Measurements from ENCODE around the gene EYS.

Gene EYS

DNA sequence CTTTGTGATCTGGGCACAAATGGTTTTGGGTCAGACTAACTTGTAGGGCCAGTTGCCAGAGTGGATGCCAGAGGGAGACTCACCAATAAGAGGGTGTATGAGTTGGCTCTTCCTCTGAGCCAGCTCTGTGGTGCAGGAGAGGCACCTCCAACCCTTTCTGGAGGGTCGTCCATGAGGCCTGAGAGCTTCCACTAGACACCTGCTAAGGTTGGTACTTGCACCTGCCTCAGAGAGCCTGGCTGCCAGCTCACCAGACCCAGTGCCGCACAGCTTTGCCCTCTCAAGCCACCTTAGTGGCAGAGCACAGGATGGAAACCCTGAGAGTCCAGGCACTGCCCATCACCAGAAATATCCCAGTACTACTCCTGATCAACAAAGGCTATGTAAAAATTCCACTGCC, 504.3 kb downstream of the EYS start:
- DNase-seq (ENCODE audit: low read depth) = no peak

DNA sequence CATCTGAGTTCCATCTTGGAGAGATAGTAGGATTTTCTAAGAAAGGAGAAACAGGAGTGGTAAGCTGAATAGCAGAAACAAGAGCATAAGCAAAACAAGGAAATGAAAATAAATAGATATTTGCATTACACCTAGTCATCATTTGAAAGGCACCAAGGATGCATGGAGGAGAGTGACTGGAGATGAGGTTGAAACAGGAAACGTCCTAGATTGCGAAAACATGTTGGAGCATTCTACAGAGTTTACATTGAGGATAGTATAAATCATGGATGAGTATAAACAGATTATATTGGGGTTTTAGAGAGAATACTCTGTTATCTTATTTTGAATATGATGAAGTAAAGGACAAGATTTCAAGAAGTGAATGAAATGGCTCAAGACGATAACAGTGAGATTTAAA, 507.3 kb downstream of the EYS start:
- no peak for DNase-seq (ENCODE audit: low read depth)

DNA sequence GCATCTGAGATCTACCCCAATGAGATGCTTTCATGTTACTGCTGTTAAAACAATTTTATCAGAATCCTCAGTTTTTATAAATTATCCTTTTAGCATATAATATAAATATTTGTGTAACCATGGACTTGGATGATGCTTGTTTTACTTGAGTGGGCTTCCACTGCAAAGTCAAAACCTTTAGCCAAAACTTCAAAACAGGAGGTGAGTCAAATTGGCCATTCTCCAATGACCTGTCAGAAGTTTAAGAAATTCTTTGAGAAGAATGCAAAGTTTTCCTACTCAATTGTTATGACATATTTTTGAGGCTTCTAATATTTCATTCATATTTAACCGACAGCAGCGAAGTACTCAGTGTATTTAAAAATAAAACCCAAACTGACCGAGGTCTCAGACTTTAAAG, 507.9 kb downstream of the EYS start:
- DNase-seq (ENCODE audit: low read depth) = no peak

DNA sequence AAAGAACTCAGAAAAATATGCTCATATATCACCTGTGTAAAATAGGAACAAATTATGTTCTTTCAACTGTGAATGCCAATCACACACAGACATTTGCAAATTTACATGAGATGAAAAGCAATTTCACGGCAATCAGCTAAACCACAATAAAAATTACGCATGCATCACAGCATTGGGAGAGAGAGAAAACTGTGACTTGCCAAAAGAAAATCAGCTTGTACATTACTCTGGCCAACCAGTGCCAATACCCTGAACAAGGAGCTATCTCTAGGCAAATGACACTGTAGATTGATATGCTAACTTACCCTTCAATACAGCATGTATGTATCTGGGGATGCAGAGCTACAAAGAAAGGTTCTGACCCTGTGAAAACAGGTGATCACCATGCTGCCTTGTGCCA, 515.6 kb downstream of the EYS start:
- no peak for DNase-seq (ENCODE audit: low read depth)

DNA sequence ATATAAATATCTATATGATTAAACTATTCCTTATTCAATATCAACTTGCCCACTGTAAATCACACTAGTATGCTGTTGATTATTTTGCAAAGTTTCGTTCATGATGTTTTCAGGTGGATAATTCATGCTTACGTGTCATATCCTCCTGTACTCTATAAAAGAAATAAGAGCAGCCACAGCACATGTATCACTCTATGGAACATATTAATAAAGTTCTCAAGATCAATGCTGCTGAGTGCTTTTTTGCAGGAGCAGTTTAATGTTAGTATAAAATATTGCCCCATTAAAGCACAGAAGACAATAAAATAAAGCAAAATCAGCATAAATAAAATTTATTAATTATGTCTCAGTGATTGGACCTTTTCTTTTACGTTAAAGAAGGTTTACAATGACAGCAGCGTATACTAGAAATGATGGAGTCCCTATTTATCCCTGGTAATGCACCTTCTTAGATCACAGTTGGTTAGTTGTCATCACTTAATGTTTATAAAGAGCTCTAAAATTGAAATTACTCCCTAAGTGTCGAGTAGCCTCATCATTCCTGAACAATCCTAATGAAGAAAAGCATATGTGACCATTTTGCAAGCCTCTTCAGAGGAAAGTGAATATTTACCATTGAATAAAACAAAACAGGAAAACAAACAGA, 517.7 kb downstream of the EYS start:
- DNase-seq (ENCODE audit: low read depth) = no peak

DNA sequence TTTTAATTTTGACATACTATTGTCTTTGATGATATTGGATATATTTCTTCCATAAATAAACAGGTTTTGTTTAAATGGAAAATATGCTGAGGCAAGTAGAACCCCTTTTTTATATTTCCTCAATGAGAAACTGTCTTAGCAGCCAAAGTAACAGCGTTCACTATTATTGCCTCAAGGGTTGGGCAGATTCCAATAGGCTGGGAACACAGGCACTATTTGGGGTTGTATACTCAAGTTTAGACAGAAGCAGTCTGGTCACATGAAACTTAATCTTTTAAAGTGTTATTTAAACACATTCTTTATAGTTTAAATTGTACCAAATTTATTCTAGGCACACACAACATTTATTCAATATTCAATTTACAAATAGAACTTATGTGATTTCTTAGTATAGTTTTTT, 520.2 kb downstream of the EYS start:
- DNase-seq (ENCODE audit: low read depth) = no peak

DNA sequence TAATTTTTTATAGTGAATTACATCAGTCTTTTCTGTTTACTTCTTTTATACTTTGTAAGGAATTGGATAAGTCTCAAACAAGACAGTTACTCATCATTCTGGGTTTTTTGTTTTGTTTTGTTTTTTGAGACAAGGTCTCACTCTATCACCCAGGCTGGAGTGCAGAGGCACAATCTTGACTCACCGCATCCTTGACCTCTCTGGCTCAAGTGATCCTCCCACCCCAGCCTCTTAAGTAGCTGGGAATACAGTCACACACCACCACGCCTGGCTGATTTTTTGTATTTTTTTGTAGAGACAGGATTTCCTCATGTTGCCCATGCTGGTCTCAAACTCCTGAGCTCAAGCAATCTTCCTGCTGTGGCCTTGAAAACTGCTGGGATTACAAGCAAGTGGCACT, 524.3 kb downstream of the EYS start:
- DNase-seq (ENCODE audit: low read depth) = no peak

DNA sequence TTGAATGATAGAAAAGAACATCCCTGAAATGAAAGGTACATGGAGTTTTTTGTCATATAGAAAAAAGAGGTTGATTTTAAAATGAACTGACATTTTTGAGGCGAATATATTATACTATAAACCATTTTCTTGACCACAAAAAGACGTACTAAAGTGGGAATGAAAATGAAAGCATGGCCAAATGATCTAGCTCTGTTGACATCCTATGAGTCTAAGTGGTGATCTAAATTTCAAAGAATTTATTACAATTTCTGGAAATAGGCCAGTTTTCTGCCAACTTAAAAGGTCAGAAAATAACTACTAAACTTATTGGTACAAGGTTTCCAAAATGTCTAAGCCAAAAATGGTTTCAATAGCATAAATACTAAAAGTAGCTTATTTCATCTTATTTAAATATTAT, 536.8 kb downstream of the EYS start:
- no peak for DNase-seq (ENCODE audit: low read depth)

DNA sequence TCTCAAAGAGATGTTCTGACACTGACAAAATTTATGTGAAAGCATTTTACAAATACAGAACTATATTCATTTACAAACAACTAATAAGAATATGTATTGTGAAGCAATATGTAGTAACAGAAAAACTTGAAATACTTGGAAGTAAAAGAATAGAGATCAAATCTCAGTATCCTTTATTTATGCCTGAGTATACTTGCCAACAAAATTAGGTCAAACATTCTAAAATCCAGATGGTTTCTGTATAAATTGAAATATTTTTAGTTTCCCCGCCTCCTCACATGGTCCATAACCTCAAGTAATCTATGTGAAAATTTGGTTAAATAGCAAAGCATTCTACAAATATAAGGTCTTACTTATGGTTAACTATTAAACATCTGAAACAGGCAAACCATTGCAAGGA, 545.4 kb downstream of the EYS start:
- no peak for DNase-seq (ENCODE audit: low read depth)

DNA sequence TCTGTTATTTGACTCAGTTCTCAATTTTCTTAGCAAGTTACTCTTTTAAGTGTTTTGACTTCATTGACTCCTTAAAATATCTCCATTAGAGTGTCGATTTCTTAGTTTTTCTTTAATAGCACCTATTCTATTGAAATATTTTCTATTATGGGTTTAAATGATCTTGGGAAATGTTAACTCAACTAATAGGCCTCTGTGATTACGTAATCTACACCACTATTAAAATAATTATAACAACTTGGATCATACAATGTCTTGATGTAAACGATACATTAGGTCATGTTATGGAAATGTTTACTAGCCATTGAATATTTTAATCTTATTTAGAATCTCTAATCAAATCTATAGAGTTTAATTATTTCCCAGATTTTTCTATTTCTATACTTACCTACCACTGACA, 550.0 kb downstream of the EYS start:
- DNase-seq (ENCODE audit: low read depth) = no peak

DNA sequence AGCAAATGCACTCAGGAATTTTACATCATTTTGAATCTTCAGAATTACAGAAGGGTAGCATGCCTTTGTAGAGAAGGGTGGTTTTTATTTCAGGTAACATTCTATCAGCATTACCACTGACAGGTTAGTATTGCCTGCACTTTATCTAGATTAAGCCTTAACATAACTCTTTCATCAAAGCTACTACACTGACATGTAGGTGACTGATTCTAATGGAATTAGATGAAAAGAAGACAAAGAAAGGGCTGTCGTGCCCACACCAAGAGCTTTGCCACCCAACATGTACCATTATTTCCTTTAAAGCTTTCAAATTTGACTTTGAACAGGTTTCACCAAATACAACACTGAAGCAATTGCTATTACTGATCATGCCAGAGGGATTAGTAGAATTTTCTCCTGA, 551.9 kb downstream of the EYS start:
- DNase-seq (ENCODE audit: low read depth) = no peak

DNA sequence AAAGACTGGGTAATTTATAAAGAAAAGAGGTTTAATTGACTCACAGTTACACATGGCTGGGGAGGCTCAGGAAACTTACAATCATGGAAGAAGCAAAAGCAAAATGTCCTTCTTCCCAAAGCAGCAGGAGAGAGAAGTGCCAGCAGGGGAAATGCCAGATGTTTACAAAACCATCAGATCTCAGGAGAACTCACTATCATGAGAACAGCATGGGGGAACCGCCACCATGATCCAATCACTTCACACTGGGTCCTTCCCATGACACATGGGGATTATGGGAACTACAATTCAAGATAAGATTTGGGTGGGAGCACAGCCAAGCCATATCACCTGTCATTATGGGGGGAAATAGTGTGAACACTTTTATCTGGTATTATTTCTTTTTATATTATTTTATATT, 557.2 kb downstream of the EYS start:
- DNase-seq (ENCODE audit: low read depth) = no peak

DNA sequence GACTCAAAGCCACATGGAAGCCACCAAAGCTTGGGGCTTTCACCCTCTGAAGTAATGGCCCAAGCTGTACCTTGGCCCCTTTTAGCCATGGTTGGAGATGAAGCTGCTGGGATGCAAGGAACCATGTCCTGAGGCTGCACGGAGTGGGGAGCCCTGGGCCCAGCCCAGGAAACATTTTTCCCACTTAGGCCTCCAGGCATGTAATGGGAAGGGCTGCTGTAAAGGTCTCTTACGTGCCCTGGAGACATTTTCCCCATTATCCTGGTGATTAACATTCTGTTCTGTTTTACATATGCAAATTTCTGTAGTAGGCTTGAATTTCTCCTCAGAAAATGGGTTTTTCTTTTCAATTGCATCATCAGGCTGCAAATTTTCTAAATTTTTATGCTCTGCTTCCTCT, 558.2 kb downstream of the EYS start:
- DNase-seq (ENCODE audit: low read depth) = no peak

DNA sequence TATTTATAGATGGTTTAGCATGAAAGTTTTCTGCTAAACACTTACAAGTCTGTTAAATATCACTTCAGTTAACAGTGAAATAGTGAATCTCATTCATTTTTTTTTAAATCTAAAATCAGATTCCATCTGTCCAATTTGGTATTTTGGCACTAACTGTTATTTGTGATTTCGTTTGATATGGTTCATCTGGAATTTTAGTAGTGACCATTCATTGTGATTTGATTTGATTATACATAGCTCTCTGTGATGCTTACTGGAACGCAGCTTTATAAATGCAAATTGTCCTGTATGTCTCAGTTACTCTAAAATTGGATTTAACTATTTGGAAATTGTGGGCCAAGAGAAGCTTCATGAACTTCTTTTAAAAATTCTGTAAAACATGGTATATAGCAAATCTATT, 571.5 kb downstream of the EYS start:
- DNase-seq (ENCODE audit: low read depth) = no peak

DNA sequence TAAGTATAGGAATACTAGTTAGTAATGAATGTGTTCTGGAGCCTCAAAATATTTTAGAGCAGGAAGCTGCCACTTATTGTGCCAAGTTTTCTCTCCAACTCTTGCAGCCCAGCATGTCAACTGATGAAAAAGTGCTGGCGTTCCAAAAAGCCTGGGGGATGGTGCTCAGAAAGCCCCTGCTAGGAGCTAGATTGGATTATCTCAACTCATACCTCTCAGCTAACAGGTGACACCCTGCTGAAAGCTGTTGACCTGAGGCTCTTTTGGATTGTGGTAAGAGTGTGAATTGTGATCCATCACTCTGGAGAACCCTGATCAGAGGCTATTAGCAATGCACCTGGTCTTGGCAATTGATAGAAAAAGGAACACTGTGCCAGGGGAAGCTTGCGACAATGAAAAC, 580.4 kb downstream of the EYS start:
- DNase-seq (ENCODE audit: low read depth) = no peak

DNA sequence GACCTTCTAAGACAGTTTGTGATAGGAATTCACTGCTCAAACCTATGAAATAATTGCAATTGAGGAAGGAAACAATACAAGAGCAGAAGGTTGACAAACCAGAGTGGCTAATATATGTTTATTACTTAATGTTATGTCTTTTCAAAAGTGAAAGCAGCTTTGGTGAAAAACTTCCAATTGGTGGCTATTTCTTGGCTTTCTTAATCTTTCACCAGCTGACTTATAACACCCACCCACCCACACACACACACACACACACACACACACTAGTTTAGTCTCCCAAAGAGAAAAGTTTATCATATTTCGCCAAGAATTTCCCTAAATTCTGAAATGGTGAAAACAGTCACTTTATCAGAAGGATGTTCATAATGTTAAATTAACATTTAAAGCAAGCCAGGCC, 583.5 kb downstream of the EYS start:
- no peak for DNase-seq (ENCODE audit: low read depth)

DNA sequence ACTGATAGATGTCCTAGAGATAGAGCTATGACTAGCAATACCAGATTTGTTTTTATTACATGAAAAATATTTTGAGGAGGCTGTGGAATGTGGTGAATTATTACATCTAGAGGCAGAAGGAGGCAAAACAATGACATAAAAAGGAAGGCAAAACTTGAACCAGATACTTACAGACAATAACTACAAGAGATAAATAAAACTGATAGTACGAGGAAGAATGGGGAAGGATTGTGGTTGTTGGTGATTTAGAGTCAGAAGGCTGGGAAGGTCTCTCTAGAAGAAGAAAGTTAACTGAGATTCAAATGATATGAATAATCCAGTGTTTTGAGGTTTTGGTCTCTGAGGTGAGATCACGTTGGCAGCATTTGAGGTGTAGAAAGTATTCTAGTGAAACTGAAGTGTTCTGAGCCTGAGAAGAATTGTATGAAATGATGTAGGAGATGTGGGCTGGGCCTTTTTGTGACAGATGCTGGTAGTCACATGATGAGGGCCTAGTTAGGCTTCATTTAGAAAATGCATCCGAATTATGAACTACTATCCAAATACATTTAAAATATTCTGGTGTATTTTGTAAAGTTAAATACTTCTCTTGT, 589.1 kb downstream of the EYS start:
- DNase-seq (ENCODE audit: low read depth) = no peak

DNA sequence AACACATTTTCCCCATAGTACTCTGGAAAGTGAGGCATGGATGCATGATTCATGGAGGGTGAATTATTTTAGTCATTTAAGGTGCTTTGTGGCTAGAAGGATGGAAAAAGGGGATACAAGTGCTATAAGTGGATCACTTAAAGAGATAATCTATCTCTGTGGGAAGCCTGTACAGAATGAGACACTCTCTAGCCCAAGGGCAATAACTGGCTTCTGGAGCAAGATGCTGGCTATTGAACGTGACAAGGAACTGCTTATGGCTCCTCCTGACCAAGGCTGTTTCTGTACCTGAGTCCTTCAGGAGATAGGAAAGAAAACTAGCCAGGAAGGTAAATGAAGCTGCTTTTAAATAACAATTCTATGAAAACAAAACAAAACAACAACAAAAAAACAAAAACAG, 590.7 kb downstream of the EYS start:
- no peak for DNase-seq (ENCODE audit: low read depth)

DNA sequence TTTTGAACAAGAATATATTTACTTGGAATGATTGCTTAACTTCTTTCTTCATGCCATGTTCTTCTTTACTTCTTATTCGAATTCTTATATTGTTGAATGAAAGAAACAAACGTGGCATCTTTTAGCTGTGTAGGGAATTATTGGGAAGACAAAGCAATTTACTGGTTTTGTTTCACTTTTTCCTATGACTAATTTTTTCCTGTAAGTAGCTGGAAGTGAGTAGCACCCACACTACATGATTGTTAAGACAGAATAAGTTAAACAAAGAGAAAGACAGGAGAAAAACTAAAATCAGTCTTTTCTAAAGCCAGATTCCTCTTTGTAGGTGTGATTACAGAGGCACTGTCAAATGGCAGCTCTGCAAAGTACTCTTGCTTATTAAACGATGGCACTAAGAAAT, 593.4 kb downstream of the EYS start:
- no peak for DNase-seq (ENCODE audit: low read depth)

DNA sequence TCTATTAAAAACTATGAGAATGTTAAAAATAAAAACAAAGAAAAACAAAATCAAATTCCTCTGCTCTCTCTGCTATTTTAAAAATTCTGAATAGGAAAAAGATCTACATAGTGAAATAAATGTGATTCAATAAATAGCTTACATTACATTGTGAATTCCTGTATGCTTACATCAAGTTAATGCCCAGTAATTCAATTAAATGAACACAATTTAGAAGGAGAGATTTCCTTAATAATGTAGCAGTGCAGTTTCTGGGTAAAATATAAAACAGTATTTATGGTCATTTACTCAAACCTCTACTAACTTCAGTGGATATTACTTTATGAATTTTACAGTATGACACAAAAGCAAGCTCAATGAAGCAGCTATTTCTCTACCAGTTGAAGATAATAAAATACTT, 594.6 kb downstream of the EYS start:
- no peak for DNase-seq (ENCODE audit: low read depth)

DNA sequence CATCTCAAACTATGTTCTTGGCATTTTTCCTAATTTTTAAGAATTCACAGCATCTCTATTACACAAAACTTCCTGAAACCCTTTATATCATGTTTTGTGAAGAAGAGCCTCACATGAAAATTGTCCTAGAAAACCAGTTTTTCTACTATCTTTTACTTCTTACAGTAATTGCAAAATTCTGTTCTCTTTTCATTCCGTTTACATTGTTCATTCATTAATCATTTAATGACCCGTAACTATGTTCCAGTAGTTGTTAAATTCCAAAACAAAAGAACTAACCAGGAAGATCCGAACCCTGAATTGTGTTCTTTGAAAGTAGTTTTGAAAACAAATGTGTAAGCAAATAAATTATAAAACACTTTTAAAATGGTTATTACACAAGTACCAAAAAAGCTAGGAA, 597.0 kb downstream of the EYS start:
- DNase-seq (ENCODE audit: low read depth) = no peak

DNA sequence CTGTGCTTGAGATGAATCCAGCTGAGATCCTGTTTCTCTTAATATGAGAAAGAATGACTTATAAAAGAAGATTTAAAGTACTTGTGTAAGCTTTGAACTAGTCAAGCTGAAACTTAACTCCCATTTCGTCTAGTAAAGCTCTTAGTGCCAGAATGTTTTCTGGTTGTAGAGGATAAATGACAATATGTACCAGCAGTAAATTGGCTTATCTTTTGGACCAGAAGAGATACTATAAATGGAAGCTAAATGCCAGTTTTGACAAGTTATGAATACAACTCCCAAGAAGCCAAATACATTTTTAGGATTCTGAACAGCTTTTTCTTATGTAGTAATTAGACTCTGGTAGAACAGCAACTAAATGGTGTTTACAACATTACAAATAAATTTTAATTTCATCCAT, 608.7 kb downstream of the EYS start:
- no peak for DNase-seq (ENCODE audit: low read depth)

DNA sequence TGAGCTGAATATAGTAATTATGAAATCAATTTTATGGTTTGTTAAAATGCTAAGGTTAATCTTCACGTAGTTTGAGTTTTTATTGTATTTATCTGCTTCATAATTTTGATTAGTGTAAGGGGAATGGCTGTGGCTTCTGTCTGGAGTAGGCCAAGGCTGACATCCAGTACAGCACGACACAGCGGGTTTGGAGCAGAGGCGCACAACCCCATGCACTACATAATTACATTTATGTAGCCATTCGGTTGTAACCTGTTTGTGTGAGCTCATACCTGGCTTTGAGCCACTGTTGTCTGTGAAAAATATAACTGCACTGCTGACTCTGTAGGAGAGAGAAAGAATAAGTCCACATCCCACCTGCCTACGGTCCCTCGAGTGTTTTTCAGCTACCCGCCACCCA, 615.5 kb downstream of the EYS start:
- no peak for DNase-seq (ENCODE audit: low read depth)

DNA sequence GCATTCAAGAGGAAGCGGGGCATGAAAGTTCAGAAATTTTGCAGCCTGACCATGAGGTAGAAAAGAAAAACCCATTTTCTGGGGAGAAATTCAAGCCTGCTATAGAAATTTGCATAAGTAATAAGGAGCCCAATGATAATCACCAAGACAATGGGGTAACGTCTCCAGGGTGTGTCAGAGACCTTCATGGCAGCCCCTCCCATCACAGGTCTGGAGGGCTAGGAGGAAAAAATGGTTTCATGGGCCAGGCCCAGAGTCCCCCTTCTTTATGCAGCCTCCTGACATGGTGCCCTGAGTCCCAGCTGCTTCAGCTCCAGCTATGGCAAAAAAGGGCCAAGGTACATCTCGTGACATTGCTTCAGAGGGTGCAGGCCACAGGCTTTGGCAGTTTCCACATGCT, 618.5 kb downstream of the EYS start:
- no peak for DNase-seq (ENCODE audit: low read depth)

DNA sequence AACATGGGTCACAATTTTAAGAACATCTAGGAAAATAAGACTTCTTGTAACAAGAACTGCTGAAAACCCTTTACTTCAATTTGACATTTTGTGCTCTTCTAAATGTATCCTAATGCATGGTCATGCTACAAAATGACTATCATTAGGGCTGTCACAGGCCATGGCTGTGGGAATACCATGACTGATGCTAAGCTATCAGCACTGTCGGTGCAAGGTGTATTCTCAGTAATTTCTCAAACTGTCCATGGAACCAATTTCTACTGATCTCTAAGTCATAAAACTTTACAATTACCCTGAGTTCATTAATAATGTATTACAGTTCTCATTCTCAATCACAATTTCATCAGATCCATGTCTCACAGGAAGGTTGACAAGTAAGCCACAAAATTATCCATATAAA, 625.3 kb downstream of the EYS start:
- no peak for DNase-seq (ENCODE audit: low read depth)
